BLaER1 treated with 17β-estradiol and CSF1 and Interleukin-3, amounts not matched to agents 10 nM and 100 nM (cell line): Measurements from ENCODE around the gene NPVF.

Experiments
- H3K27ac ChIP-seq, 11 experiments: shearing (Covaris generic); formaldehyde crosslinking; 2 replicates each; pipeline ENCODE4 v1.8.1; 2022
- H3K27me3 ChIP-seq, 11 experiments: shearing (Covaris generic); formaldehyde crosslinking; 2 replicates each; pipeline ENCODE4 v1.8.1; 2022
- H3K36me3 ChIP-seq, 11 experiments: shearing (Covaris generic); formaldehyde crosslinking; 2 replicates each; pipeline ENCODE4 v1.8.1; 2022
- H3K4me1 ChIP-seq, 10 experiments: shearing (Covaris generic); formaldehyde crosslinking; 2 replicates each; pipeline ENCODE4 v1.8.1; 2022
- H3K4me2 ChIP-seq, 11 experiments: shearing (Covaris generic); formaldehyde crosslinking; 2 replicates each; pipeline ENCODE4 v1.8.1; 2022
- H3K4me3 ChIP-seq, 10 experiments: shearing (Covaris generic); formaldehyde crosslinking; 2 replicates each; pipeline ENCODE4 v1.8.1; 2022
- H3K9ac ChIP-seq, 11 experiments: shearing (Covaris generic); formaldehyde crosslinking; 2 replicates each; pipeline ENCODE4 v1.8.1; 2022
- H3K9me3 ChIP-seq, 11 experiments: shearing (Covaris generic); formaldehyde crosslinking; replicated peaks in 1 of 11; 2 replicates each; pipeline ENCODE4 v1.8.1; 2022
- H4K20me1 ChIP-seq, 11 experiments: shearing (Covaris generic); formaldehyde crosslinking; 2 replicates each; pipeline ENCODE4 v1.8.1; 2022
- Cebpa-rat ChIP-seq, 11 experiments: shearing (Covaris generic); IDR thresholded peaks; 2 replicates each; pipeline ENCODE4 v1.8.1; 2022

NPVF gene

GRCh38 chr7:25240340-25240739, 12.1 kb upstream of the NPVF start:
- H3K27me3 ChIP-seq, result no peaks in the 10 kb centered on the region
- no peaks in the 10 kb centered on the region for H4K20me1 ChIP-seq
- no peaks in the 10 kb centered on the region for H3K9me3 ChIP-seq
- H3K4me2 ChIP-seq, result no peak overlapping the region
- TF ChIP-seq Cebpa-rat (IDR thresholded peaks at IDR 0.05), result no peak; a peak in 1 of 22 replicates
- H3K27ac ChIP-seq, result no peak overlapping the region
- no peak overlapping the region for H3K9ac ChIP-seq
- H3K4me1 ChIP-seq, result no peaks in the 10 kb centered on the region
- H3K36me3 ChIP-seq, result no peaks in the 10 kb centered on the region
- no peak overlapping the region for H3K4me3 ChIP-seq

- Histone ChIP-seq H3K4me1 (no peaks in the 10 kb centered on the region), H3K36me3 (no peaks in the 10 kb centered on the region), H3K4me2 (no peak overlapping the region), H4K20me1 (no peaks in the 10 kb centered on the region), H3K9ac (no peak overlapping the region), H3K27me3 (no peaks in the 10 kb centered on the region), H3K9me3 (no peaks in the 10 kb centered on the region), H3K4me3 (no peak overlapping the region), H3K27ac (no peak overlapping the region)
- no peak for TF ChIP-seq Cebpa-rat (IDR thresholded peaks at IDR 0.05)
Measured at GRCh38 chr7:25239888-25240287, 11.6 kb upstream of the NPVF start.

GRCh38 chr7:25238066-25238725, 9.9 kb upstream of the NPVF start:
- Histone ChIP-seq H3K9me3 (no peaks in the 10 kb centered on the region), H3K4me3 (no peak overlapping the region), H3K9ac (no peak overlapping the region), H3K27me3 (no peaks in the 10 kb centered on the region), H4K20me1 (no peaks in the 10 kb centered on the region), H3K4me2 (no peak overlapping the region), H3K4me1 (no peaks in the 10 kb centered on the region), H3K27ac (no peak overlapping the region), H3K36me3 (no peaks in the 10 kb centered on the region)
- no peak for TF ChIP-seq Cebpa-rat (IDR thresholded peaks at IDR 0.05)

- no peaks in the 10 kb centered on the region for H3K27me3 ChIP-seq
- no peak for TF ChIP-seq Cebpa-rat (IDR thresholded peaks at IDR 0.05)
- no peak overlapping the region for H3K9ac ChIP-seq
- no peaks in the 10 kb centered on the region for H3K4me1 ChIP-seq
- H3K9me3 ChIP-seq, result no peaks in the 10 kb centered on the region
- H3K4me3 ChIP-seq, result no peak overlapping the region
- H3K4me2 ChIP-seq, result no peak overlapping the region
- no peak overlapping the region for H3K27ac ChIP-seq
- H3K36me3 ChIP-seq, result no peaks in the 10 kb centered on the region
- no peaks in the 10 kb centered on the region for H4K20me1 ChIP-seq
Measured at GRCh38 chr7:25235471-25235870, 7.2 kb upstream of the NPVF start.

GRCh38 chr7:25234336-25234735, 6.0 kb upstream of the NPVF start:
- Histone ChIP-seq H3K4me1 (no peaks in the 10 kb centered on the region), H3K27me3 (no peaks in the 10 kb centered on the region), H3K9ac (no peak overlapping the region), H3K4me2 (no peak overlapping the region), H3K36me3 (no peaks in the 10 kb centered on the region), H3K27ac (no peak overlapping the region), H4K20me1 (no peaks in the 10 kb centered on the region), H3K4me3 (no peak overlapping the region), H3K9me3 (no peaks in the 10 kb centered on the region)
- TF ChIP-seq Cebpa-rat (IDR thresholded peaks at IDR 0.05), result no peak

GRCh38 chr7:25223206-25223605, 5.1 kb downstream of the NPVF start:
- Histone ChIP-seq H3K4me1 (peaks cover 0 to 4% (median 0%) of the 10 kb centered on the region in 10 experiments; a peak in 2 of 20 replicates), H3K27me3 (no peaks in the 10 kb centered on the region), H3K27ac (no peak overlapping the region), H3K4me2 (no peak overlapping the region), H3K4me3 (no peak overlapping the region), H4K20me1 (no peaks in the 10 kb centered on the region), H3K9me3 (no peaks in the 10 kb centered on the region), H3K9ac (no peak overlapping the region), H3K36me3 (no peaks in the 10 kb centered on the region)
- TF ChIP-seq Cebpa-rat (IDR thresholded peaks at IDR 0.05), result no peak

GRCh38 chr7:25222666-25223065, 5.6 kb downstream of the NPVF start:
- H3K4me3 ChIP-seq, result no peak overlapping the region
- no peaks in the 10 kb centered on the region for H3K27me3 ChIP-seq
- no peaks in the 10 kb centered on the region for H3K36me3 ChIP-seq
- H3K9ac ChIP-seq, result no peak overlapping the region
- H3K4me2 ChIP-seq, result no peak overlapping the region
- no peak overlapping the region for H3K27ac ChIP-seq
- no peaks in the 10 kb centered on the region for H3K9me3 ChIP-seq
- peaks cover 0 to 4% (median 0%) of the 10 kb centered on the region in 10 experiments; a peak in 2 of 20 replicates for H3K4me1 ChIP-seq
- TF ChIP-seq Cebpa-rat (IDR thresholded peaks at IDR 0.05), result no peak
- no peaks in the 10 kb centered on the region for H4K20me1 ChIP-seq

GRCh38 chr7:25221009-25221408, 7.3 kb downstream of the NPVF start:
- Histone ChIP-seq H3K4me2 (no peak overlapping the region), H3K4me3 (no peak overlapping the region), H3K4me1 (peaks cover 0 to 4% (median 0%) of the 10 kb centered on the region in 10 experiments; a peak in 2 of 20 replicates), H3K27ac (no peak overlapping the region), H3K27me3 (no peaks in the 10 kb centered on the region), H4K20me1 (no peaks in the 10 kb centered on the region), H3K36me3 (no peaks in the 10 kb centered on the region), H3K9me3 (no peaks in the 10 kb centered on the region), H3K9ac (no peak overlapping the region)
- TF ChIP-seq Cebpa-rat (IDR thresholded peaks at IDR 0.05), result no peak

- no peak overlapping the region for H3K4me3 ChIP-seq
- no peak for TF ChIP-seq Cebpa-rat (IDR thresholded peaks at IDR 0.05)
- H3K36me3 ChIP-seq, result no peaks in the 10 kb centered on the region
- no peaks in the 10 kb centered on the region for H3K27me3 ChIP-seq
- no peaks in the 10 kb centered on the region for H4K20me1 ChIP-seq
- no peaks in the 10 kb centered on the region for H3K9me3 ChIP-seq
- H3K27ac ChIP-seq, result no peak overlapping the region
- no peak overlapping the region for H3K9ac ChIP-seq
- no peak overlapping the region for H3K4me2 ChIP-seq
- H3K4me1 ChIP-seq, result peaks cover 0 to 4% (median 0%) of the 10 kb centered on the region in 10 experiments; a peak in 2 of 20 replicates
Measured at GRCh38 chr7:25218191-25218590, 10.1 kb downstream of the NPVF start.

GRCh38 chr7:25216837-25217236, 11.4 kb downstream of the NPVF start:
- no peak for TF ChIP-seq Cebpa-rat (IDR thresholded peaks at IDR 0.05)
- H3K36me3 ChIP-seq, result no peaks in the 10 kb centered on the region

More at GRCh38 chr7:25216837-25217236, 11.4 kb downstream of the NPVF start:
- Histone ChIP-seq H3K9me3 (no peaks in the 10 kb centered on the region), H3K27me3 (no peaks in the 10 kb centered on the region), H3K4me1 (peaks cover 0 to 4% (median 0%) of the 10 kb centered on the region in 10 experiments; a peak in 2 of 20 replicates), H3K9ac (no peak overlapping the region), H4K20me1 (no peaks in the 10 kb centered on the region), H3K4me2 (no peak overlapping the region), H3K27ac (no peak overlapping the region), H3K4me3 (no peak overlapping the region)
